K562 (cell line): ENCODE results near the gene PEX6. TPM values are rescaled to one million over a fixed set of nuclear protein-coding genes. Genes with fewer than 3 reads are reported as not detected.

Source experiments
- ATF6 ChIP-seq: sonication (generic); formaldehyde crosslinking; IDR thresholded peaks from 2 replicates; pipeline ENCODE4 v1.4.0; 2020; ENCODE audit warnings: mild to moderate bottlenecking, missing genetic modification reagents
- BRD9 ChIP-seq: fragments of 450-650 bp; IDR thresholded peaks from 2 replicates; pipeline ENCODE4 v1.6.1; 2018; ENCODE audit warnings: low read depth; ENCODE audit not compliant: partially characterized antibody
- CXXC5 ChIP-seq: fragments of 250-450 bp; sonication (Bioruptor Pico); IDR thresholded peaks from 2 replicates; pipeline ENCODE4 v1.8.0; 2022; ENCODE audit warnings: inconsistent platforms, mild to moderate bottlenecking, moderate library complexity
- ESRRA ChIP-seq: fragments of 450-650 bp; IDR thresholded peaks from 2 replicates; pipeline ENCODE4 v1.6.1; 2014; ENCODE audit warnings: low read depth, mild to moderate bottlenecking, moderate library complexity, borderline replicate concordance
- GABPB1 ChIP-seq: sonication (generic); formaldehyde crosslinking; IDR thresholded peaks from 2 replicates; pipeline ENCODE4 v1.8.0; 2022; ENCODE audit warnings: mild to moderate bottlenecking, missing genetic modification reagents
- HMGXB4 ChIP-seq: sonication (generic); formaldehyde crosslinking; IDR thresholded peaks from 2 replicates; pipeline ENCODE4 v1.8.1; 2023; ENCODE audit warnings: mild to moderate bottlenecking, missing genetic modification reagents
- NFRKB ChIP-seq: fragments of 450-650 bp; IDR thresholded peaks from 2 replicates; pipeline ENCODE4 v1.6.1; 2016; ENCODE audit warnings: low read depth
- NR2C1 ChIP-seq, 2 experiments: fragments of 450-650 bp; IDR thresholded peaks; 2 replicates each; pipeline ENCODE4 v1.6.1; 2017; ENCODE audit warnings: mild to moderate bottlenecking in 2 of 2, antibody characterized with exemption in 1 of 2, inconsistent platforms in 1 of 2, missing compliant biosample characterization in 1 of 2, missing genetic modification characterization in 1 of 2
- POLR2B ChIP-seq: fragments of 450-650 bp; IDR thresholded peaks from 2 replicates; pipeline ENCODE4 v1.6.1; 2018; ENCODE audit warnings: low read depth; ENCODE audit not compliant: partially characterized antibody
- SIN3B ChIP-seq: fragments of 450-650 bp; IDR thresholded peaks from 2 replicates; pipeline ENCODE4 v1.6.1; 2017; ENCODE audit warnings: low read depth, mild to moderate bottlenecking, moderate library complexity
- TAF15 ChIP-seq: fragments of 200-400 bp; formaldehyde crosslinking; IDR thresholded peaks from 2 replicates; pipeline ENCODE4 v1.6.1; 2017; ENCODE audit warnings: mild to moderate bottlenecking, low read depth, low read length, moderate library complexity
- THAP12 ChIP-seq: fragments of 250-450 bp; sonication (Bioruptor Pico); IDR thresholded peaks from 2 replicates; pipeline ENCODE4 v1.9.0; 2021; ENCODE audit warnings: mild to moderate bottlenecking, inconsistent platforms
- WHSC1 ChIP-seq: IDR thresholded peaks from one replicate; pipeline ENCODE4 v1.6.1; 2012; ENCODE audit warnings: low read length, control low read depth, inconsistent platforms
- ZC3H8 ChIP-seq: fragments of 450-650 bp; IDR thresholded peaks from 2 replicates; pipeline ENCODE4 v1.6.1; 2017
- ZNF445 ChIP-seq: fragments of 250-450 bp; sonication (Bioruptor Pico); IDR thresholded peaks from 2 replicates; pipeline ENCODE4 v1.4.0; 2020; ENCODE audit warnings: low read depth, mild to moderate bottlenecking, moderate library complexity
- ZNF609 ChIP-seq: sonication (generic); formaldehyde crosslinking; IDR thresholded peaks from 2 replicates; pipeline ENCODE4 v1.8.1; 2023; ENCODE audit warnings: missing genetic modification reagents, mild to moderate bottlenecking, borderline replicate concordance
- ZNF695 ChIP-seq: fragments of 450-650 bp; formaldehyde crosslinking; IDR thresholded peaks from 2 replicates; pipeline ENCODE4 v1.4.0; 2020; ENCODE audit warnings: mild to moderate bottlenecking, moderate library complexity
- polyA plus RNA-seq, 8 experiments: library from polyadenylated mRNA; depleted of rRNA in 4 of 8; stranded (reverse) in 5 of 8; unstranded in 3 of 8; fragments of >200 nt; fragmentation: Nextera tagmentation in 2 of 8; fragmentation: Illumina TruSeq in 1 of 8; extraction: Ambion mirVana in 2 of 8; extraction: Trizol in 1 of 8; gene quantifications; 2 replicates each; pipeline versions ENCODE4 v1.2.1 to v1.2.3, GENCODE V29; 2011 to 2014; ENCODE audit warnings: inconsistent platforms in 1 of 8, missing spikeins in 1 of 8
- total RNA-seq, 7 experiments: library from RNA; depleted of rRNA in 6 of 7; stranded (reverse); fragments of >200 nt in 6 of 7; fragmentation: Illumina TruSeq in 2 of 7; extraction: Trizol in 2 of 7; gene quantifications; 2 replicates each; pipeline versions ENCODE4 v1.2.1 to v1.2.3, GENCODE V29; 2011 to 2021; ENCODE audit warnings: low replicate concordance in 1 of 7

Gene PEX6
- total and polyA plus RNA-seq, 9 of the 15 experiments (the other 6 are each of a cell fraction or from before 2014, with no cell fraction given), result 0.17 to 20.8 (median 6.9) TPM

GRCh38 chr6:43021270-43022047 is 42.5 kb upstream of the PEX6 start, which contains the start of gene RRP36 (continued):
- TF ChIP-seq HMGXB4 (CRISPR knock-in tag) (no peak), ATF6 (CRISPR knock-in tag) (no peak), POLR2B (peak; percentile 47), ESRRA (peak; percentile 13; the same call in 1 of the 2 replicates), NFRKB (peak; percentile 61), CXXC5 (CRISPR knock-in tag) (peak; percentile 71), WHSC1 (no peak), BRD9 (no peak), SIN3B (0 out of 2 replicates have a peak, but pooled peaks have one; percentile 65), ZNF695 (CRISPR knock-in tag) (no peak), THAP12 (no peak), ZNF609 (CRISPR knock-in tag) (no peak), ZC3H8 (no peak), GABPB1 (CRISPR knock-in tag) (peak; percentile 81), NR2C1 (IDR thresholded peaks at IDR 0.05) (no peak), NR2C1 (tag; IDR thresholded peaks at IDR 0.05) (peak; percentile 5; the same call in 1 of the 2 replicates), TAF15 (no peak), ZNF445 (CRISPR knock-in tag) (no peak)
